Measurements from ENCODE around the gene CUL5. TPM values are rescaled to one million over a fixed set of nuclear protein-coding genes. Genes with fewer than 3 reads are reported as not detected.

CUL5 gene
- polyA plus RNA-seq, 1 of the 3 experiments (the other 2 are of a cell fraction) = 8.0 TPM

Small RNAs within 50 kb of the gene (small RNA-seq; reads per million reads assigned to genes)
- gene RF00019 = 0 reads per million in 7 experiments

Other genes with a start within 250 kb of the CUL5 start
- 12.4 and 14.3 TPM in 2 replicates for gene SLC35F2, start 150.1 kb upstream of the CUL5 start, polyA plus RNA-seq (2012; rRNA removed)
- 0.18 and 0.36 TPM in 2 replicates for gene RAB39A, start 80.5 kb upstream of the CUL5 start, polyA plus RNA-seq (2012; rRNA removed)
- 78.8 and 91.2 TPM in 2 replicates for gene ACAT1, start 112.7 kb downstream of the CUL5 start, polyA plus RNA-seq (2012; rRNA removed)
- gene NPAT, start 213.7 kb downstream of the CUL5 start, polyA plus RNA-seq (2012; rRNA removed) = 2.1 and 3.0 TPM in 2 replicates
- gene ATM, start 214.2 kb downstream of the CUL5 start, polyA plus RNA-seq (2012; rRNA removed) = 14.1 and 20.4 TPM in 2 replicates